IPS-11a (cell line): ENCODE measurements around the gene POU4F2.

Source experiments
- H3K4me3 ChIP-seq: one replicate; pipeline ENCODE4 v1.5.1; 2013; ENCODE audit warnings: low read depth, low read length, control low read depth

Gene POU4F2, protein sequence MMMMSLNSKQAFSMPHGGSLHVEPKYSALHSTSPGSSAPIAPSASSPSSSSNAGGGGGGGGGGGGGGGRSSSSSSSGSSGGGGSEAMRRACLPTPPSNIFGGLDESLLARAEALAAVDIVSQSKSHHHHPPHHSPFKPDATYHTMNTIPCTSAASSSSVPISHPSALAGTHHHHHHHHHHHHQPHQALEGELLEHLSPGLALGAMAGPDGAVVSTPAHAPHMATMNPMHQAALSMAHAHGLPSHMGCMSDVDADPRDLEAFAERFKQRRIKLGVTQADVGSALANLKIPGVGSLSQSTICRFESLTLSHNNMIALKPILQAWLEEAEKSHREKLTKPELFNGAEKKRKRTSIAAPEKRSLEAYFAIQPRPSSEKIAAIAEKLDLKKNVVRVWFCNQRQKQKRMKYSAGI

DNA sequence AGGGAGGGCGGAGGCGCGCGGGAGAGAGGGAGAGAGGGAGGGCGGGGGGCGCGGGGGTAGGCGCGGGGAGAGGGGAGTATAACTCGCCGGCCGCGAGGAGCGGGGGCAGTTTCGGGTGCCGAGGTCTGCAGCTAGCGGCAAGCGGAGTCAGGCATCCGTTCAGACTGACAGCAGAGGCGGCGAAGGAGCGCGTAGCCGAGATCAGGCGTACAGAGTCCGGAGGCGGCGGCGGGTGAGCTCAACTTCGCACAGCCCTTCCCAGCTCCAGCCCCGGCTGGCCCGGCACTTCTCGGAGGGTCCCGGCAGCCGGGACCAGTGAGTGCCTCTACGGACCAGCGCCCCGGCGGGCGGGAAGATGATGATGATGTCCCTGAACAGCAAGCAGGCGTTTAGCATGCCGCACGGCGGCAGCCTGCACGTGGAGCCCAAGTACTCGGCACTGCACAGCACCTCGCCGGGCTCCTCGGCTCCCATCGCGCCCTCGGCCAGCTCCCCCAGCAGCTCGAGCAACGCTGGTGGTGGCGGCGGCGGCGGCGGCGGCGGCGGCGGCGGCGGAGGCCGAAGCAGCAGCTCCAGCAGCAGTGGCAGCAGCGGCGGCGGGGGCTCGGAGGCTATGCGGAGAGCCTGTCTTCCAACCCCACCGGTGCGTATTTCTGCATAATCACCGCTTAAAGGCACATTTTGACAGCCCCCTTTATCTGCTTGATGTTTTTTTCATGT is at the start of gene POU4F2:
POU4F2 (plus strand) TSS at position 108 of the 720 bp plus-strand sequence; CDS start at position 356, 248 bp downstream.
- peak within 1 kb of the TSS; percentile 20 for H3K4me3 ChIP-seq

DNA sequence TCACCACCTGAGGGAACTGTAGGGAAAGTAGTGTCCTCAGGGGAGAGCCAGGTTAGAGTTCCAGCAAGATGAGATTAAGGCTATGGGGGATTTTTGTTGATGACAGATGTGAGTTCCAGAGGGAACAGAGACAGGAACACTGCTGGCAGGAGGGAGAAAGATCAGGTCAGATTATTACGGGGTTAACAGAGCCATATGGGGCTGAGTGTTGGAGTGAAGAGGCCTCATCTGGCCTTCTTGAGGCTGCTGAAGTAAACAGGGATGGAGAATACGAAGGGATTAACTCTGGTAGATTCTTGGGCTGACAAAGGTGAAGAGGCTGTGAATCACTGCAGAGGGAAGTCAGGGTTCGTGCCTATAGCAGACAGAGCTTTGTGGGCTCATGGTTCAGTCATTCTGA is 47.9 kb upstream of the POU4F2 start:
- H3K4me3 ChIP-seq: no peak overlapping the region

DNA sequence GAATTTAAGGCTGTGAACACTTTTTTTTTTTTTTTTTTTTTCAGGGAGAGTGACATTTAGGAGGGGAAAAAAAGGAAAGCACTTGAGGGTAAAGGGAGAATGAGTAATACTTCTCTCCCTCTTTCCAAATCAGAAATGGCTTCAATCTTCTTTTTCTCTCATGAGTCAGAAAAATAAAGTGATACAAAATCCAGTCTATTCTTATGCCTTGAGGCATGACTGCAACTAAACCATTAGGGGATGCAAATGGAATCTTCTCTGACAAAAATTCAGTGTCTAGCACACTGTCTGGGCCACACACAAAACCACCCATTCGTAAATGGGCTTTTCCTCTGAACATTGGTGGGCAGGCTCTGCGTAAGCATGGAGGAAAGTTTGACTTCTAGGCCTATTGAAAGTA is 46.7 kb upstream of the POU4F2 start:
- no peak overlapping the region for H3K4me3 ChIP-seq

DNA sequence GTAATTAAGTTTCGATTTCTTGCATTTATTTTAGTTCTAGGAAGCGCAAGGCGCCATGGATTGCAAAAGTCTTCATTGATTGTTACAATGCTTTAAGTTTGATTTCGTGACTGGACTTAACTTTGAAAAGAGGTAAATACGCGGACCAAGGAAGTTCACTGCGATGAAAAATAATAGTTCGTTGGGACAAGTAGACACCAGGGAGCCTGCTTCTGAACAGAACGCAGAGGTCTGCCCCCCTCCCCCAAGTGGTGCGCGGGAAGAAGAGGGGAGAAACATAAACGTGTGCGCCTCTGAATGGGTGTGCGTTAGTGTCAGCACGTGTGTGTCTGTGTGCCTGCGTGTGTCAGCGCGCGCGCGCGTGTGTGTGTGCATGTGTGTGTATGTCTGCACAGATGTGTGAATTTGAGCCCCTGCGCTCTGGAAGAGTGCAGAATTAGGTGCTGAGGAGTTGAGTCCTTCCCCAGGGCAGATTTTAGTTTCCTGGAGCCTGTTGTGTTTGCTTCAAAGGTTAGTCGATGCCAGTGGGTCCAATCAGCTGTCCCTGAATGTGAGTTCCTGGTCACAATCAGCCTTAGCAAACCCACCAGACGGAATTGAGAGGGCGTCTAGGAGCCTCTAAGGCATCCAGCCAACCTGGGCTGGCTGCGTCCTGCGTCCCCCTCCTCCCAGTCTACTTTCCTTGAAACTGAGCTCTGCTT is 5.8 kb upstream of the POU4F2 start:
- H3K4me3 ChIP-seq: no peak overlapping the region

DNA sequence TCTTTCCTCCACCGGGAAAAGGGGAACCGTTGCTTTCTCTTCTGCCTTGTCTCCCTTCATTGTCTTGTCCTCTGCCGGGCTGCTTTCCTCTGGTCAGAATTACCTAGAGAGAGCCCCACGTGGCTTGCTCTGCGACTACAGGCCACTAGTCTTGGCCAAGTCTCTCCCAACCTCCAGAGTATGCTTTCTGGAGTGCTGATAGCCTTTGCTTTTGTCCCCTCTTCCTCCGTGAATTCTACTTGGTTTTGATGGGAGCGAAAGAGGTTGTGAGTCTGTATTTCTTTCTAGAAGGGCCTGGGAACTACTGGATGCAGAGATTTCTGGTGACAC is 5.3 kb upstream of the POU4F2 start:
- H3K4me3 ChIP-seq: no peak overlapping the region

DNA sequence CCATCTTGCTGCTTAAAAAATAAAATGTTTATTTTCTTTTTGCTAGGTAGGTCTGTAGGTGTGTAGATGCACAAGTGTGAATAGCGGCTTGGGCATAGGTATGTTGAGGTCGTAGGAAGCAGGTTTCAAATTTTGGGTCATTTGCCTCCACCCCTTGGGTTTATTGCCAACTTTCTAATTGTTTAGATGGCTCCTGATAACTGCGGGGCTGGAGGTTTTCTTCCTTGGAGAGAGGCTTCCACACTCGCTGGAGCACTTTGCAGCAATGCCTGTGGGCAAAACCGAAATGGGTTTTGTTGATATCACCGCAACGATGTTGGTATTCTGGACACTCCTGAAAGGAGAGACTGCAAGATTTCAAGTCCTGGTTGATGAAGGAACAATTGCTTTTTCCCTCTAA is 3.9 kb upstream of the POU4F2 start:
- H3K4me3 ChIP-seq: no peak overlapping the region

DNA sequence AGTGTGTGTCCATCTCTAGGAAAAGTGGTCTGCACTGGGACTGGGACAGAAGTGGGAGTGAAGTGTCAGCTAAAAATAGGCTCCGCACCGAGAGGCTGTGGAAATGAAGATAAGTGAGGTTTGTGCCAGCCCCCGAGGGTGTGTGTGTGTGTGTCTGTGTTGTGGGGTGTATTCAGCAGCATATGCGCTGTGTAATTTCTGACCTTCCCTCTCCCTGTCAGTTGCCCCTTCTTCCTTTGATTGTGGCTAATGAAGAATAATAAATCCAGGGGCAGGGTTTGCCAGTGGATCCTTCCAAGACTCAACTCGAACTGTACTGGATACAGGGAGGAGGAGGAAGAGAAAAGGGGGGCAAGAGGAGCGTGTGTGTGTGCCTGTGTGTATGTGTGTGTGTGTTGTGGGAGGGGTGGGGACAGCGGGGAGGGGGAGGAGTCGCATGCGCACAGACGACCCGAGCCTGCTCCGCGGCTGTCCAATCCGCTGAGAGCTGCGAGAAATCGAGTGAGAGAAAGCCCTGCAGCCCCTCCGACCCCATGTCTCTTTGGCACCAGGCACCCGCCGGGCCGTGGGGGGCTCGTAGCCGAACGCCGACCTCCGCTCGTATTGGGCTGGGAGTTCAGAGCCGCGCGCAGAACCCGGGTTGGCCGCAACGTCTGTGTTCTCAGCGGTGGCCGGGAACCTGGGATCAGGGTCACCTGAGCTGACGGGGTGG is 916 bp upstream of the POU4F2 start:
- peak overlapping the region; percentile 20 for H3K4me3 ChIP-seq

DNA sequence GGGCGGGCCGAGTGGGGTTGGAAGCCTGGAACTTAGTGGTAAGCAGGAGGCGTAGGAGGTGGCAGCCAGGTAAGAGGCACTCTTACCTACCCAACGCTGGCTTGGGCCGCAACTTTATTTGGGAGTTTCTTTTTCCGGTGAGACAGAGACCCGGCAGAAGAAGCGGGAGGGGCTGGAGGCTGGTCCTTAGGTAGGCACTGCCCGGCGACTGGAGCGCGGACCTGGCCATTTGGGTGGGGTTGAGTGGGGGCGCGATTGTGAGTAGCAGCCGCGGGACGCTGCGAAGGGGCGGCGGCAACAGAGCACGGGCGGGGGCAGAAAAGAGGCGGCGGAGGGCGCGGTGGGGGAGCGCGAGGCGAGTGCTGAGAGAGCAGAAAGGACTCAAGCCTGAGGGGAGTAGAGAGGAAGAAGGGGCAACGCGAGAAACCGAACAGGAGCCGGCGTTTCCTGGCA is 334 bp upstream of the POU4F2 start:
- peak overlapping the region; percentile 20 for H3K4me3 ChIP-seq

DNA sequence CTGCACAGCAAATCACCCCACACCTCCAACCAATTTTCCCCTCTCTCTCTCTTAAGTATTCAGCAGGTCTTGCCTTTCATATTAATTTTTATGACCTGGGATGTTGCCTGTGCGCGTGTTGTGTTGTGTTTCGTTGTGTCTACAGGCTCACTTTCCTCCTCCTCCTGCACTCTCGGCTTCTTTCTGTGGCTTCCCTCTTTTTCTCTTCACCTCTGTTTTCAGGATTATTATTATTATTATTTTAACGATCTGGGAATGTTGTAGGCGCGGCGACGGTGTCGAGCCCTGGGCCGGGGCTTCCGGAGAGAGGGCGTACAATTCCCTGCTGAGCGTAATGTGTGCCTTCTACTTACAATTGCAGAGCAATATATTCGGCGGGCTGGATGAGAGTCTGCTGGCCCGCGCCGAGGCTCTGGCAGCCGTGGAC is 826 bp downstream of the POU4F2 start:
- no peak overlapping the region for H3K4me3 ChIP-seq

DNA sequence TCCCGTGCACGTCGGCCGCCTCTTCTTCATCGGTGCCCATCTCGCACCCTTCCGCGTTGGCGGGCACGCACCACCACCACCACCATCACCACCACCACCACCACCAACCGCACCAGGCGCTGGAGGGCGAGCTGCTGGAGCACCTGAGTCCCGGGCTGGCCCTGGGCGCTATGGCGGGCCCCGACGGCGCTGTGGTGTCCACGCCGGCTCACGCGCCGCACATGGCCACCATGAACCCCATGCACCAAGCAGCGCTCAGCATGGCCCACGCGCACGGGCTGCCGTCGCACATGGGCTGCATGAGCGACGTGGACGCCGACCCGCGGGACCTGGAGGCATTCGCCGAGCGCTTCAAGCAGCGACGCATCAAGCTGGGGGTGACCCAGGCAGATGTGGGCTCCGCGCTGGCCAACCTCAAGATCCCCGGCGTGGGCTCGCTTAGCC is 1.4 kb downstream of the POU4F2 start:
- no peak overlapping the region for H3K4me3 ChIP-seq

DNA sequence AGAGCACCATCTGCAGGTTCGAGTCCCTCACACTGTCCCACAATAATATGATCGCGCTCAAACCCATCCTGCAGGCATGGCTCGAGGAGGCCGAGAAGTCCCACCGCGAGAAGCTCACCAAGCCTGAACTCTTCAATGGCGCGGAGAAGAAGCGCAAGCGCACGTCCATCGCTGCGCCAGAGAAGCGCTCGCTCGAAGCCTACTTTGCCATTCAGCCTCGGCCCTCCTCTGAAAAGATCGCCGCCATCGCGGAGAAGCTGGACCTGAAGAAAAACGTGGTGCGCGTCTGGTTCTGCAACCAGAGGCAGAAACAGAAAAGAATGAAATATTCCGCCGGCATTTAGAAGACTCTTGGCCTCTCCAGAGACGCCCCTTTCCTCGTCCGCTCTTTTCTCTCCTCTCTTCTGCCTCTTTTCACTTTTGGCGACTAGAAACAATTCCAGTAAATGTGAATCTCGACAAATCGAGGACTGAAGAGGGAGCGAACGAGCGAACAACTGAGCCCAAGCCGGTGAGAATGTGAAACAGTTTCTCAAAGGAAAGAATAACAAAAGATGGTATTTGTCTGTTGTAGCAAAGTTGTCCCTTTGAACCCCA is 1.9 kb downstream of the POU4F2 start:
- H3K4me3 ChIP-seq: no peak overlapping the region

DNA sequence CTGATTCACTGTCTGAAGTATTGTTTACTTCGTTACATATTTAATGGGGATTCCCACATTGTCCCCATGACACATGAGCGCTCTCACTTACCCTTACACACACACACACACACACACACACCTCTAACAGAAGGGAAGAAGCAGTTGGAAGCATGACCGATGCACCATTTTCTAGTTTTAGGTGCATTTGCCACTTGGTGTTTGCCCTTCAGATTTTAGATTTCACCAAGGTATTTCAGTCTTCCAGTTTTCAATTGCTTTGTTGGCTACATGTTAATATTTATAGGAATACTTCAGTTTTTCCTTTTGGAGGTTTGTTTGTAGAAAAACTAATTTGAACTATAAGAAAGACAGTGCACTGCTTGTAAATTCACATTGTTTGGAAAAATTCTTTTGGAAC is 3.1 kb downstream of the POU4F2 start:
- H3K4me3 ChIP-seq: no peak overlapping the region

DNA sequence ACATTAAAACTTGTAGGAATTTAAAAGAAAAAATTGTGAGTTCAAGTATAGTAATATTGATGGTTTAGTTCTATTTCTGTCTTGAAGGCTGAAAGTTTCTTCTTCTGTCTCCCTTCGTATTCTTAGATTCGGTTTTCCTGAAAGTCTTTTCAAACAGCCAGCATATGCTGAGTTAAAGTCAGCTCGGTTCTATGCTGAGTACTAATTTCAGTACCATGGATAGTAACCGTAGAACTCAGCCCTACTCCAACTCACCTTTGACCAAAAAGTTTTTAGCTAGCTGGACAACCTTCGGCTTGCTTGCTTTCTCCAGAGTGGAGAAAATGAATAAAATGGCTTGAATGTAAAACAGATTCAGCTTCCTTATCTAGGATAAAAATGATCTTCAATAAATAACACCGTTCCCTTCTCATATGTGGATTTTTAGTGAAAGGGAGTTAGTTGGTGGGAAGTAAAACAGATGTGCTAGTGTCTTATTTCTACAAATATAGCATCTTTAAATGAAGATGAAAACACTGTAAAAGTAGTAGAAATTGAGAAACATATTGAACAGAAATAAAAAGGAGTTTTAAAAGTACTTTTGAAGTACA is 5.2 kb downstream of the POU4F2 start:
- no peak overlapping the region for H3K4me3 ChIP-seq

DNA sequence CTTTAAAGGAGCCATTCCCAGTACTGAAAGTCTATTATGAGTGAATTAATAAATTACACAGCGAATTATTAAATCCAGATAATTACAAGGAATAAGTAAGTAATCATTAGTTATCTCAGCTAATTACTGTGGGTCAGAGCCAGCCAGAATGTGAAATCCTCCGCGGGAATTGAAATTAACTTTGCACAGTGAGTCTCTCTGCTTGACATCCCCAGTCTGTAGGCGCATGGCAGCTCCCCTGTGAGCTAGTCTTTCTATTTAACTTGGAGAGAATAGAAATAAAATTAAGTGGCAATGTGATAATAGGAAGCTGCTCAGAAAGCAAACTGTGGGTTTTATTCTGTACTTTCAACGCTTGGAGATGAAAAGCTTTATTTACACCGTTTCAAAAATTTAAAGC is 7.2 kb downstream of the POU4F2 start:
- H3K4me3 ChIP-seq: no peak overlapping the region

DNA sequence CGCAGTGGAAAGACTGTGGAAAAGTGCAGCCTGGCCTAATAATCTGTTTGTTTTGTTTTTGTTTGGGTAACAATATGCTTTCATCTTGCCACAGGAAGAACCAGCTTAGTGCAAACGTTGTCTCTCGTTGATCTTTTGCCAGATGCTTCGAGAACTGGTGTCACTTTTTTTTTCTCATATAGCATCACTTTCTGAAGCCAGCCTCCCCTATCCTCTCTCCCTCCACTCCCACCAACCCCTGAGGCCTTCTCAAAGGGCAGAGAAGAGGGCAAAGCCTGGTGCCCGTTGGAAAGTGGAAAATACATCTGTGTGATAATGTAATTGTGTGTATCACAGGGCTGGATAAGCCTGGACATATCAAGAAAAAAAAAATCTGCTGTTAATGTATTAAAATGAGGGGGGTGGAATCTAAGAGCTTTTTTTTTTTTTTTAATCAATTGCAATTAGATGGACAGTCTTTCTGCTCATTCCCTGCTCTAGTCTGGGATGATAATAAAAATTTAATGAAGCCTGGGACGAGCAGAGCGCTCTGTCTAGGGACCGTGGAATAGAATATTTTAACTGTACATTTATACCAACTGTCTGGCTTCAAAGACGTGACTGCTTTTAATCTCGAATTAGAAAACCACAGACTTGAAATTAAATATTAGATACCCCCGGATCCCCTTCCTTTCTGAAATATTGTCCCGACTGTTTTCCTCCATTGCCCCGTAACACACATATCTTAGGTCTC is 8.1 kb downstream of the POU4F2 start:
- no peak overlapping the region for H3K4me3 ChIP-seq

DNA sequence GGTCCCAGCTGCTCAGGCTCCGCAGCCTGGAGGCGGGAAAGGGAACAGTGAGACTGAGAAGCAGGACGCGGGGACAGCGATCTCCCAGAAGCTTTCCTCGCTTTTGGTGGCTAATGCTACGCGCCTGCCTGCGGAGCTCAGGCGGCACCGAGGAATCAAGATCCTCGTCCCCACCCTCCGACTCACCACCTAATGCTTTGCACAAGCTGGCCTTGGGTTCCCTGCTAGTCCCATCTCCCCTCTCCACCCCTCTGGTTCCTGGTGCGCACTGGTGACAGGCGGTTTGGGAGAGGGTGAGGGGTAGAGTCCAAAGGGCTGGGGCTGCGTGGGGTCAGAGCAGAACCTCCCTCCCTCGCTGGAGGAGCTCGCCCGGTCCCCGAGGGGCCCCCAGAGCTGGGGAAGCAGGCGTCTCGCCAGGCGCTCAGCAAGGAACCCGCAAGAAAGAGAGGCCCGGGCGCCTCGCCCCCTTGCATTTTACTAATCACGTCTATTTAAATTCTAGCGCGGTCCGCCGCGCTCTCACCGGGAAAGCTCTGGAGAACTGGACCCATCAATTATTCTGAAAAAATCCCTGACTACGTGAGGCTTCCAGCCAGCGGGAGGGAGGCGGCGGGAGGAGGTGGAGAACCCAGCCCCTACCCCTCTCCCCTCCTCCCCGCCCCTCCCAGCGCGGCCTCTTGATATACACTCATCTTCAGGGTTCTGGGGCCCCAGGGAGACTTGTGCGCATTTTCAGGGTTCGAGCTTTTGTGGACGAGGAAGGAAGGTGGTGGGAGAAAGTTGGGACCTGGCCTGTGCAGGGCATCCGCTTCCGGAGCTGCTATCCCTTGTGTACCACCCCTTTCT is 9.1 kb downstream of the POU4F2 start:
- H3K4me3 ChIP-seq: peak overlapping the region; percentile 17

DNA sequence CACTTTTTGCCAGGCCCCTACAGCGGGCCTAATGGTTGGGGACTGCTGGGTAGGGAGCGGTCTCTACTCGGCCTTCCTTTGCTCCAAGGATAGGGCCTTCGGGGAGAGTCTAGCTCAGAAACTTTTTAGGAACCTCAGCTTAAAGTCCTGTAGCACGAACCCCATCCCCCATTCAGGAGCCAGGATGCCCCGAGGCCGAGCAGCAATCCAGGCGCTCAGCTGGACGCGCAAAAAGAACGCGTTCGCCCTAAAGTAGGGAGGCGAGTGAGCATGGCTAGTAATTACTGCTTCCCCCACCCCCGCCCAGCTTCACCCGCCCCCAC is 9.7 kb downstream of the POU4F2 start:
- no peak overlapping the region for H3K4me3 ChIP-seq

DNA sequence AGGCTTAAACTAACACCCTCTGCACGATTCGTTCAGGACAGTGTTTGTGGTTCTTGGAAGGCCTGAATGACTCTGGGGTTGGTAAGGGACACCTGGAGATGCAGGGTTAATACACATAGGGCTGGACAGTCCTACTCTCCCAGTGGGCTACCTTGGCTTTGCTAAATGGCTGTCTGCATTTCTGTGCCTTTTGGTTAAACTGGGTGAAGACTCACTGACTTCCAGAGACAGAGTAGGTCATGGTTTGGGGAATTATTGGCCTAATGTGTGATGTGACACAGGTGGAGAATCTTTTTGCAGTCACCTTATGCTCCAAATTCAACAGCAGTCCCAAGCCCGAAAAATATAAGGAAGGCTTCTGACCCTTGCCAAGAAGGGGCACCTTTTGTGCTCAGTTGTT is 10.5 kb downstream of the POU4F2 start:
- H3K4me3 ChIP-seq: no peak overlapping the region

DNA sequence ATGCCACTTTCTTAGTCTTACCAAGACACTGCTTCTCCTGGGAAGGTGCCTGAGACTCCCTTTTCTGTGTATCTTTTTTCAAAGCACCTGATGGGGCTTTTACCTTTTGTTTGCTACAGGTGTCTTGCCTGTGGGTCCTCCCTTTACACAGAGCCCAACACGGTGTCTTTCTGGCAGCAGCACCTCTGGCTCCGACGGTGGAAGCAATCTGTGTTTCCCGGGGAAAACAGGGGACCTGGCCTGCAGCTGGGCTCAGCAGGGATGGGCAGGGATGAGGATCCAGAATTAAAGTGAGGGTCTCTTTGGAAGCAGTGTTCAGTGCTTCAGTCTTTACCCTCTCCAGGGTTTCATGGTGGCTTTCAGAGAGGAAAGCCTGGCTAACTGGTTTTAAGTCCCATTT is 11.3 kb downstream of the POU4F2 start:
- H3K4me3 ChIP-seq: no peak overlapping the region
